CD4-positive, CD25-positive, alpha-beta regulatory T cell (primary cell): Measurements from ENCODE around the gene BTRC. TPM values are rescaled to one million over a fixed set of nuclear protein-coding genes. Genes with fewer than 3 reads are reported as not detected.
A peak's percentile ranks its signal among the peaks of the same experiment; 100 is the strongest.

ENCODE experiments used
- ATAC-seq, 2 donors: fragments of 150-1000 bp; cut with Tn5 transposase; one replicate each; pipeline ENCODE4 v1.10.0; 2021; ENCODE audit warnings: low read depth in 2 of 2, moderate number of reproducible peaks in 2 of 2, moderate library complexity in 1 of 2
- DNase-seq, 3 donors: peaks; one replicate each; pipeline versions ENCODE4 v3.0.0 to v3.0.0-alpha.2; 2012 to 2022; ENCODE audit warnings: mixed read lengths in 1 of 3
- H3K27ac ChIP-seq: one replicate; pipeline ENCODE4 v1.7.0; 2013; ENCODE audit warnings: mild to moderate bottlenecking, low read length; ENCODE audit not compliant: insufficient read depth, poor library complexity, severe bottlenecking
- H3K27me3 ChIP-seq: one replicate; pipeline ENCODE4 v1.7.0; 2013; ENCODE audit warnings: low read length; ENCODE audit not compliant: control insufficient read depth, insufficient read depth
- H3K36me3 ChIP-seq: one replicate; pipeline ENCODE4 v1.7.0; 2013; ENCODE audit warnings: mild to moderate bottlenecking, low read length, moderate library complexity; ENCODE audit not compliant: control insufficient read depth, insufficient read depth
- H3K4me1 ChIP-seq: 2 replicates; pipeline ENCODE4 v1.7.0; 2013; ENCODE audit warnings: mild to moderate bottlenecking, low read length; ENCODE audit not compliant: insufficient read depth, control insufficient read depth, poor library complexity, severe bottlenecking
- H3K4me3 ChIP-seq: one replicate; pipeline ENCODE4 v1.7.0; 2013; ENCODE audit warnings: low read depth, mild to moderate bottlenecking, low read length, moderate library complexity
- H3K9me3 ChIP-seq, 2 experiments: 1 replicate in 1 of 2; 2 replicates in 1 of 2; pipeline ENCODE4 v1.7.0; 2013; ENCODE audit warnings: low read length in 2 of 2, mild to moderate bottlenecking in 1 of 2, moderate library complexity in 1 of 2; ENCODE audit not compliant: control insufficient read depth in 2 of 2
- H3K27ac Mint-ChIP-seq, 3 donors: one replicate each; pipeline ENCODE4 v1.8.0; 2020 to 2022; ENCODE audit warnings: mild to moderate bottlenecking in 3 of 3, mixed read lengths in 3 of 3, moderate library complexity in 2 of 3
- H3K27me3 Mint-ChIP-seq: one replicate; pipeline ENCODE4 v1.8.0; 2022; ENCODE audit warnings: mild to moderate bottlenecking, mixed read lengths
- H3K36me3 Mint-ChIP-seq: one replicate; pipeline ENCODE4 v1.8.0; 2020; ENCODE audit warnings: mixed read lengths
- H3K4me1 Mint-ChIP-seq, 4 donors: one replicate each; pipeline ENCODE4 v1.8.0; 2020 to 2022; ENCODE audit warnings: mixed read lengths in 4 of 4, mild to moderate bottlenecking in 1 of 4
- H3K4me3 Mint-ChIP-seq, 4 donors: one replicate each; pipeline ENCODE4 v1.8.0; 2020 to 2022; ENCODE audit warnings: mild to moderate bottlenecking in 4 of 4, mixed read lengths in 4 of 4, moderate library complexity in 3 of 4
- H3K9me3 Mint-ChIP-seq, 7 donors: one replicate each; pipeline ENCODE4 v1.8.0; 2020 to 2022; ENCODE audit warnings: mixed read lengths in 7 of 7, mild to moderate bottlenecking in 3 of 7, moderate library complexity in 2 of 7
- polyA plus RNA-seq, 4 donors: library from polyadenylated mRNA; unstranded; fragments of 300-500 nt; fragmentation: Illumina TruSeq; gene quantifications; one replicate each; pipeline ENCODE4 v1.2.3, GENCODE V29; 2021
- total RNA-seq: library from RNA; stranded (reverse); gene quantifications from one replicate; pipeline ENCODE4 v1.2.3, GENCODE V29; 2022

BTRC gene
- total and polyA plus RNA-seq, 5 donors from 2014 or later = 6.1 to 17.8 (median 8.9) TPM

GRCh38 chr10:101563007-101563406, 209.0 kb downstream of the BTRC start:
- Mint-ChIP-seq H3K36me3 (peaks cover 5% of the 10 kb centered on the region), H3K9me3 (no peaks in the 10 kb centered on the region), H3K27ac (no peak overlapping the region), H3K4me3 (no peak overlapping the region), H3K27me3 (peaks cover 30% of the 10 kb centered on the region), H3K4me1 (peaks cover 0 to 30% (median 7%) of the 10 kb centered on the region in 4 donors)
- Histone ChIP-seq H3K27me3 (peaks cover 12% of the 10 kb centered on the region), H3K36me3 (no peaks in the 10 kb centered on the region), H3K9me3 (no peaks in the 10 kb centered on the region), H3K4me3 (no peak overlapping the region), H3K4me1 (peaks cover 14% of the 10 kb centered on the region), H3K27ac (no peak overlapping the region)
- DNase-seq (no peak), ATAC-seq (no peak)

GRCh38 chr10:101563497-101564040, 209.6 kb downstream of the BTRC start:
- H3K27ac ChIP-seq = no peak overlapping the region
- Mint-ChIP-seq H3K4me1 (peaks cover 0 to 29% (median 5%) of the 10 kb centered on the region in 4 donors), H3K4me3 (peak overlapping the region in 1 of 4 donors; percentile 43), H3K27ac (peak overlapping the region in 1 of 3 donors; percentile 49), H3K27me3 (peaks cover 36% of the 10 kb centered on the region), H3K36me3 (peaks cover 5% of the 10 kb centered on the region), H3K9me3 (no peaks in the 10 kb centered on the region)
- H3K36me3 ChIP-seq = no peaks in the 10 kb centered on the region
- no peak overlapping the region for H3K4me3 ChIP-seq
- no peaks in the 10 kb centered on the region for H3K9me3 ChIP-seq
- H3K27me3 ChIP-seq = peaks cover 15% of the 10 kb centered on the region
- H3K4me1 ChIP-seq = peaks cover 8% of the 10 kb centered on the region
- DNase-seq (no peak), ATAC-seq (no peak)

GRCh38 chr10:101564490-101564991, 210.6 kb downstream of the BTRC start:
- no peak overlapping the region for H3K27ac ChIP-seq
- peaks cover 5% of the 10 kb centered on the region for H3K36me3 Mint-ChIP-seq
- peaks cover 8% of the 10 kb centered on the region for H3K4me1 ChIP-seq
- H3K9me3 ChIP-seq = no peaks in the 10 kb centered on the region
- peaks cover 44% of the 10 kb centered on the region for H3K27me3 Mint-ChIP-seq
- peaks cover 0 to 26% (median 3%) of the 10 kb centered on the region in 4 donors for H3K4me1 Mint-ChIP-seq
- H3K27ac Mint-ChIP-seq = no peak overlapping the region
- no peaks in the 10 kb centered on the region for H3K9me3 Mint-ChIP-seq
- no peak overlapping the region for H3K4me3 ChIP-seq
- H3K27me3 ChIP-seq = peaks cover 18% of the 10 kb centered on the region
- DNase-seq (no peak), ATAC-seq (no peak)
- no peaks in the 10 kb centered on the region for H3K36me3 ChIP-seq
- H3K4me3 Mint-ChIP-seq = no peak overlapping the region

GRCh38 chr10:101565370-101565900, 211.5 kb downstream of the BTRC start:
- Mint-ChIP-seq H3K4me3 (peak overlapping the region in 1 of 4 donors; percentile 52), H3K4me1 (peaks cover 0 to 27% (median 3%) of the 10 kb centered on the region in 4 donors), H3K36me3 (peaks cover 5% of the 10 kb centered on the region), H3K27ac (no peak overlapping the region), H3K9me3 (no peaks in the 10 kb centered on the region), H3K27me3 (peaks cover 44% of the 10 kb centered on the region)
- ATAC-seq = no peak
- DNase-seq = no peak
- no peak overlapping the region for H3K4me3 ChIP-seq
- no peak overlapping the region for H3K27ac ChIP-seq
- no peaks in the 10 kb centered on the region for H3K36me3 ChIP-seq
- H3K4me1 ChIP-seq = peaks cover 17% of the 10 kb centered on the region
- H3K27me3 ChIP-seq = peaks cover 18% of the 10 kb centered on the region
- H3K9me3 ChIP-seq = no peaks in the 10 kb centered on the region

GRCh38 chr10:101565936-101566332, 212.0 kb downstream of the BTRC start:
- DNase-seq (no peak), ATAC-seq (no peak)
- peaks cover 0 to 29% (median 3%) of the 10 kb centered on the region in 4 donors for H3K4me1 Mint-ChIP-seq
- peaks cover 20% of the 10 kb centered on the region for H3K4me1 ChIP-seq
- peaks cover 44% of the 10 kb centered on the region for H3K27me3 Mint-ChIP-seq
- H3K9me3 ChIP-seq = no peaks in the 10 kb centered on the region
- H3K27ac Mint-ChIP-seq = no peak overlapping the region
- peak overlapping the region in 2 of 4 donors; percentile 0 to 52 for H3K4me3 Mint-ChIP-seq
- no peaks in the 10 kb centered on the region for H3K36me3 ChIP-seq
- peaks cover 18% of the 10 kb centered on the region for H3K27me3 ChIP-seq
- H3K36me3 Mint-ChIP-seq = peaks cover 5% of the 10 kb centered on the region
- H3K9me3 Mint-ChIP-seq = no peaks in the 10 kb centered on the region
- no peak overlapping the region for H3K4me3 ChIP-seq
- no peak overlapping the region for H3K27ac ChIP-seq

- H3K27me3 ChIP-seq = peaks cover 18% of the 10 kb centered on the region
- H3K36me3 ChIP-seq = no peaks in the 10 kb centered on the region
- no peak for ATAC-seq
- Mint-ChIP-seq H3K4me3 (peak overlapping the region in 2 of 4 donors; percentile 27 to 71), H3K27me3 (peaks cover 44% of the 10 kb centered on the region), H3K9me3 (no peaks in the 10 kb centered on the region), H3K36me3 (peaks cover 5% of the 10 kb centered on the region), H3K27ac (no peak overlapping the region), H3K4me1 (peaks cover 0 to 29% (median 3%) of the 10 kb centered on the region in 4 donors)
- H3K27ac ChIP-seq = no peak overlapping the region
- peaks cover 20% of the 10 kb centered on the region for H3K4me1 ChIP-seq
- no peak overlapping the region for H3K4me3 ChIP-seq
- H3K9me3 ChIP-seq = no peaks in the 10 kb centered on the region
- DNase-seq = no peak
Observed at GRCh38 chr10:101566333-101567164, 212.6 kb downstream of the BTRC start.

- ATAC-seq (peak in 1 of 2 donors; percentile 12), DNase-seq (no peak)
- Mint-ChIP-seq H3K36me3 (peaks cover 5% of the 10 kb centered on the region), H3K4me3 (peak overlapping the region in 2 of 4 donors; percentile 27 to 71), H3K27me3 (peaks cover 44% of the 10 kb centered on the region), H3K4me1 (peaks cover 0 to 29% (median 3%) of the 10 kb centered on the region in 4 donors), H3K9me3 (no peaks in the 10 kb centered on the region), H3K27ac (peak overlapping the region in 1 of 3 donors; percentile 10)
- H3K9me3 ChIP-seq = no peaks in the 10 kb centered on the region
- H3K27me3 ChIP-seq = peaks cover 18% of the 10 kb centered on the region
- no peak overlapping the region for H3K4me3 ChIP-seq
- H3K27ac ChIP-seq = no peak overlapping the region
- H3K4me1 ChIP-seq = peaks cover 20% of the 10 kb centered on the region
- no peaks in the 10 kb centered on the region for H3K36me3 ChIP-seq
Observed at GRCh38 chr10:101567165-101568006, 213.4 kb downstream of the BTRC start.
